Mucosa of descending colon (tissue), 3 donors: Measurements from ENCODE around the gene NELFB. TPM values are rescaled to one million over a fixed set of nuclear protein-coding genes. Genes with fewer than 3 reads are reported as not detected.

Experiments used
- ATAC-seq: fragments of 200-7000 bp; cut with Tn5 transposase; one replicate; pipeline ENCODE4 v1.9.1; 2020; ENCODE audit warnings: mild to moderate bottlenecking, moderate library complexity
- DNase-seq, 3 donors: peaks; one replicate each; pipeline ENCODE4 v3.0.0-alpha.2; 2020
- H3K36me3 ChIP-seq: fragments of 200-600 bp; one replicate; pipeline ENCODE4 v1.8.0; 2021; ENCODE audit warnings: low read depth, mild to moderate bottlenecking
- H3K4me1 ChIP-seq: fragments of 200-600 bp; one replicate; pipeline ENCODE4 v1.8.0; 2021; ENCODE audit warnings: low read depth, mild to moderate bottlenecking
- H3K4me3 ChIP-seq: fragments of 200-600 bp; one replicate; pipeline ENCODE4 v1.8.0; 2021; ENCODE audit warnings: mild to moderate bottlenecking
- H3K9me3 ChIP-seq: fragments of 200-600 bp; one replicate; pipeline ENCODE4 v1.8.0; 2021; ENCODE audit warnings: mild to moderate bottlenecking
- CTCF ChIP-seq: fragments of 200-600 bp; IDR thresholded peaks from one replicate; pipeline ENCODE4 v1.8.0; 2022; ENCODE audit warnings: antibody characterized with exemption, mild to moderate bottlenecking
- intact Hi-C, 2 donors: fragments of 100-400 bp; cut with DNase I in 1 of 2; cut with micrococcal nuclease in 1 of 2; formaldehyde crosslinking; loops; one replicate each; pipeline versions ENCODE4 v1.11.0 to v1.11.1; 2022; cut with DNase I, micrococcal nuclease
- total RNA-seq, 3 donors: library from RNA; stranded (reverse); fragmentation: NEBNext Ultra II Directional in 2 of 3; extraction: Animal tissue kit (Norgen Biotek cat#: 25700) in 2 of 3; gene quantifications; one replicate each; pipeline versions ENCODE4 v1.2.1 to v1.2.4, GENCODE V29; 2021 to 2023
- donor health status: DM: no; HTN: no; CAD: no; lungs with moderate emphysema.
- donor health status: DM: no; HTN: no; CAD: no.
- donor health status: DM: no; HTN: yes; CAD: no.

NELFB gene
- total RNA-seq, 3 donors from 2014 or later, result 52.9 to 66.2 (median 60.5) TPM

GRCh38 chr9:137308057-137308619, 53.0 kb downstream of the NELFB start:
- TF ChIP-seq CTCF, result no peak
- Histone ChIP-seq H3K4me3 (no peak overlapping the region), H3K4me1 (peaks cover 72% of the 10 kb centered on the region), H3K36me3 (no peaks in the 10 kb centered on the region), H3K9me3 (no peaks in the 10 kb centered on the region)
- peak in 2 of 3 donors; percentile 53 to 57 for DNase-seq
- ATAC-seq, result no peak
- intact Hi-C loops, result no loop called here

GRCh38 chr9:137309368-137310188, 54.5 kb downstream of the NELFB start:
- intact Hi-C loops, result no loop called here
- no peak for ATAC-seq
- Histone ChIP-seq H3K36me3 (no peaks in the 10 kb centered on the region), H3K4me3 (no peak overlapping the region), H3K9me3 (no peaks in the 10 kb centered on the region), H3K4me1 (peaks cover 58% of the 10 kb centered on the region)
- TF ChIP-seq CTCF, result no peak
- peak in 2 of 3 donors; percentile 35 to 48 for DNase-seq

- ATAC-seq, result peak; percentile 61
- no peaks in the 10 kb centered on the region for H3K36me3 ChIP-seq
Observed at GRCh38 chr9:137310189-137311052, 55.3 kb downstream of the NELFB start.

GRCh38 chr9:137311171-137311985, 56.3 kb downstream of the NELFB start:
- DNase-seq (peak; percentile 89 to 94 (median 92)), ATAC-seq (peak; percentile 78)
- Histone ChIP-seq H3K4me1 (peaks cover 49% of the 10 kb centered on the region), H3K4me3 (no peak overlapping the region), H3K36me3 (no peaks in the 10 kb centered on the region), H3K9me3 (no peaks in the 10 kb centered on the region)
- intact Hi-C loops, result no loop called here
- no peak for TF ChIP-seq CTCF

More at GRCh38 chr9:137310189-137311052, 55.3 kb downstream of the NELFB start:
- Histone ChIP-seq H3K4me3 (no peak overlapping the region), H3K9me3 (no peaks in the 10 kb centered on the region), H3K4me1 (peaks cover 53% of the 10 kb centered on the region)
- peak; percentile 80 to 83 (median 80) for DNase-seq
- TF ChIP-seq CTCF, result no peak
- intact Hi-C loops, result no loop called here
